Iris pigment epithelial cell (primary cell): ENCODE measurements around the gene ZNF483.
"Not testable (repeated sequence)": the region's sequence is repeated elsewhere in the genome, so short reads cannot be mapped to it uniquely, and the experiment has no call there.

Experiments
- DNase-seq: peaks from one replicate; pipeline ENCODE4 v3.0.0-alpha.2; 2011; ENCODE audit warnings: low read depth

Gene ZNF483

GRCh38 chr9:111542497-111543254, 17.7 kb downstream of the ZNF483 start:
- DNase-seq = no peak

GRCh38 chr9:111548623-111549022, 23.6 kb downstream of the ZNF483 start:
- DNase-seq = no peak

- DNase-seq = not testable (repeated sequence)
Observed at GRCh38 chr9:111555425-111555824, 30.4 kb downstream of the ZNF483 start.

GRCh38 chr9:111559000-111559610, 34.1 kb downstream of the ZNF483 start:
- peak; percentile 77 for DNase-seq

GRCh38 chr9:111561165-111561719, 36.3 kb downstream of the ZNF483 start:
- DNase-seq = no peak

- DNase-seq = peak; percentile 10
Observed at GRCh38 chr9:111566234-111566633, 41.3 kb downstream of the ZNF483 start.

- DNase-seq = not testable (repeated sequence)
Observed at GRCh38 chr9:111568127-111568526, 43.1 kb downstream of the ZNF483 start.

- peak; percentile 82 for DNase-seq
Observed at GRCh38 chr9:111572950-111573604, 48.1 kb downstream of the ZNF483 start.

GRCh38 chr9:111582888-111583287, 57.9 kb downstream of the ZNF483 start:
- peak; percentile 50 for DNase-seq

GRCh38 chr9:111586378-111586777, 61.4 kb downstream of the ZNF483 start:
- no peak for DNase-seq

GRCh38 chr9:111588846-111589245, 63.9 kb downstream of the ZNF483 start:
- DNase-seq = no peak

GRCh38 chr9:111597852-111598732, 73.1 kb downstream of the ZNF483 start:
- peak; percentile 72 for DNase-seq

- DNase-seq = peak; percentile 78
Observed at GRCh38 chr9:111598733-111599091, 73.7 kb downstream of the ZNF483 start.

GRCh38 chr9:111599092-111599954, 74.3 kb downstream of the ZNF483 start, which contains the start of gene PTGR1:
Gene PTGR1 (minus strand): TSS chr9:111599647. CDS start chr9:111597422, 2,225 bp downstream.
- DNase-seq = peak; percentile 92

- no peak for DNase-seq
Observed at GRCh38 chr9:111599955-111600343, 75.0 kb downstream of the ZNF483 start.

- peak; percentile 85 for DNase-seq
Observed at GRCh38 chr9:111601237-111602018, 76.4 kb downstream of the ZNF483 start.

GRCh38 chr9:111603041-111603440, 78.1 kb downstream of the ZNF483 start:
- DNase-seq = no peak

GRCh38 chr9:111604054-111604615, 79.2 kb downstream of the ZNF483 start:
- no peak for DNase-seq

- DNase-seq = no peak
Observed at GRCh38 chr9:111605041-111605559, 80.1 kb downstream of the ZNF483 start.
